T-helper 22 cell (primary cell): ENCODE data around the gene PIGK.

Experiments used
- DNase-seq: peaks from one replicate; pipeline ENCODE4 v3.0.0-alpha.2; 2020; ENCODE audit warnings: low read depth

PIGK gene

GRCh38 chr1:77096496-77097255, 122.6 kb downstream of the PIGK start:
- DNase-seq: no peak

- no peak for DNase-seq
Observed at GRCh38 chr1:77095236-77095635, 124.0 kb downstream of the PIGK start.

DNA sequence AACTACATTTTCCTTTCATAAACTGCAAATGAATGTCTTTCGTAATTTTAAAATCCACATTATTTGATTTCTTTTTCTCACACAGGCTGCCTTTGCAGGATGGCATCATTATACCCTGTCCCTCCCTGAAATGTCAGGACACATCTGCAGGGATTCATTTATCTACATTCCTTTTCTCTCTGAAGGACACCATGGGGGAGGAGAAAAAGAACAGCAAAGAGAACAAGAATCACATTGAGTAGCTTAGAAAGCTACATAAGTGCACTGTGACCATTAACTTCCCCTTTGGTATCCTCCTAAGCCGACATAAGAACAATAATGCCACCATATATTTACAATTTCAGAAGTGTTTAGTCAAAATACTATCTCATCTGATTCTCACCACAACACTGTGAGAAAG, 129.5 kb downstream of the PIGK start:
- DNase-seq: no peak

GRCh38 chr1:77085109-77085508, 134.1 kb downstream of the PIGK start:
- DNase-seq: no peak

DNA sequence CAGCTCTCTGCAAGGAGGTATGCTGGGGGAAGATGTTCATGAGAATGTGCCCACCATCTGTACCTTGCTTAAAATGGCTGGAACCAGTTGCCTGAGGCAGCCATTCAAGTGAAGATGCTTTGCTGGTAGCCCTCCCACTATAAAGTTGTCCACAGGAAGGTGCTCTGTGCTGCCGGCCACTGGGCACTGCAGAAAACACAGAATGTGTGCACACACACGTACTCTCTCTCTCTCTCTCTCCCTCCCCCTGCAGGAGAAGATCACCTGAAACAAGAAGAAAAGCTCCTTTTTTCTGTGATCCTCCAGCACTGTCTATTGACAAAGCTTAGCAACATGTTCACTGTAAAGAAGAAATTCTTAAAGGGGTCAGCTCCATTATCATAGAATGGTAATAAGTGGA, 134.8 kb downstream of the PIGK start:
- no peak for DNase-seq

DNA sequence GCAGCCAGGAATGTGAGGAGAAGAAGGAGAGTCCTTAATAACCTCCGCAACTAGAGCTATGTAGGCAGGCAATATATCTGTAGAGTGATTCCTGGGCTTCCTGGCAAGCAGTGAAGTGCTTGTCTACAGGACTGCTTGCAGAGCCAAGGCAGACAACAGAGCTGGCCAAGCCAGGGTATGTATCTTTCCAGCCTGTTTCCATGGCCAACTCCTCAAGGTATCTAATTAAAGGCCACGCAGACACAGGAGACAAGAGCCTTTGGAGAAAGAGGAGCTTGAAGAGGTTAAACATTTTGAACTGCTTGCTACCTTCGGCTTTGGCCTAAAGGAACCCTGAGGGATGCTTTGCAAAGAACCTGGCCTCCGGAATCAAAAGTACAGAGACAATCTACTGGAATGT, 137.4 kb downstream of the PIGK start:
- no peak for DNase-seq

- no peak for DNase-seq
Observed at GRCh38 chr1:77076759-77077158, 142.5 kb downstream of the PIGK start.

DNA sequence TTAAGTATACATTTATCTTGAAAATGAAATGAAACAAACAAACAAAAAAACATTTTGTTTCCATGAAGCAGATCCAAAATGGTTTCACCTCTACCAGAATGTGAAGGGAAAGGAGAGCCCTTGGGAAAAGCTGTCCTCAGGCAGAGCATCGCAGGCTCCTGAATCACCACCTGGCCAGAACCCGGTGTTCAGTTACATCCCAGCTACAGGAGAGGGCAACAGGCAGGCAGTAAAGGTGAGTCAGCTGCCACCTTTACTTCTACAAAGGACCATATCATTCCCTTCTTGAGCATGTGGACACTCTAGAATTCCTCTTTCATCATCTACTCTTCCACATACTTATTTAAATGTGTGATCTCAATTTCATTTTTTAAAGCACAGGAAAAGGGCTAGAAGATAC, 151.2 kb downstream of the PIGK start:
- DNase-seq: no peak

- DNase-seq: no peak
Observed at GRCh38 chr1:77065693-77066342, 153.4 kb downstream of the PIGK start.

DNA sequence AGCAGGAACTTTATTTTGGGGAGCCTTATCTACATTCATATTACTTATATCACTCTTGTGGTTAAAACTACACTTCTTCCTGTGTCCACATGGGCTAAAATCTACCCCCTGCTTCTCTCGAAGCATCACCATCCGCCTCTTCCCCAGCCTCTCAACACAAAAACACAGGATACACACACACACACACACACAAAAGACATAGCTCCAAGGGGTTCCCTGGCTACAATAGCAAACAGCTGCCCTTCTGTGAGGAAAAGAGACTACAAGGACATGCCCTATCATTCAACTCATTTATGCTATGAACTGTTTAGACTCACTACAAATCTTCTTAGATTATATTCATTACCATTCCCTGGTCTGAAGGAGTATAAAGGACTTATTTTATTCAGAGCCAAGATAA, 155.0 kb downstream of the PIGK start:
- DNase-seq: no peak

GRCh38 chr1:77063118-77063517, 156.1 kb downstream of the PIGK start:
- DNase-seq: no peak

GRCh38 chr1:77061162-77061561, 158.1 kb downstream of the PIGK start:
- DNase-seq: no peak

GRCh38 chr1:77060000-77060399, 159.2 kb downstream of the PIGK start:
- no peak for DNase-seq

DNA sequence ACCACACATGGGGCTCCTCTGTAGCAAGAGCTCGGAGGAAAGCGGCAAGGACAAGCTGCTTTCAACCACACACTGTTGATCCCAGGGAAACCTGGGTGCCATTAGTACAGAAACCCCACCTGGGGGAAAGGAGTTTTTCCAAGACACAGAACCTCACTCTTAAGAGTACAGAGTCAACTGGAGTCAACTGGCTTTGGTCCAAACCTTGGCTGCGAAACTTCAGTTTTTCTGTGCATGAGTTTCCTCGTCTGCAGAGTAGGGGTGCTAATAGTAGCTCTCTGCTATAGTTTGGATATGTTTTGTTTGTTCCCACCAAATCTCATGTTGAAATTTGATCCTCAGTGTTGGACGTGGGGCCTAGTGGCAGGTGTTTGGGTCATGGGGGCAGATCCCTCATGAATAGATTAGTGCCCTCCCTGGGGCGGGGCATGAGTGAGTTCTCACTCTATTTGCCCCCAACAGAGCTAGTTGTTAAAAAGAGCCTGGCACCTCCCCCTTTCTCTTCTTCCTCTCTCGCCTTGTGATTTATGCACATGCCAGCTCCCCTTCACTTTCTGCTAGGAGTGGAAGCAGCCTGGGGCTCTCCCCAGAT, 161.1 kb downstream of the PIGK start:
- DNase-seq: no peak

DNA sequence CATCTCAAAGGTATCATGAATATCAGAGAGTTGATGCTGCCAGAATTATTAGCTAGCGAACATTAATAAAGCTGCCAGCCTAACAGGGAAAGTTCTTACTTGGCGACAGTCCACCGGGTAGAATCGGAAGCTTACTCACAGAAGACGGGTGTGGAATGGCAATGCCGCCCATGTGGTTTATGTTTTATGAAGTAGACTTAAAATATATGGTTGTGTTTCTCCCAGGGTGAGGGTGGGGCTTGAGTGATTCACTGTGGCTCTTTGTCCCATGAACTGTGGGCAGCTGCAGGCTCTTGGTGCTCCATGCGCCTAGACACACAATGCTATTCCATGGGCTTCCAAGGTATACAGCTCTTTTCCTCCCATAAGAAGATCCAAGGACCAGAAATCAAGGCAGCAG, 162.7 kb downstream of the PIGK start:
- no peak for DNase-seq

DNA sequence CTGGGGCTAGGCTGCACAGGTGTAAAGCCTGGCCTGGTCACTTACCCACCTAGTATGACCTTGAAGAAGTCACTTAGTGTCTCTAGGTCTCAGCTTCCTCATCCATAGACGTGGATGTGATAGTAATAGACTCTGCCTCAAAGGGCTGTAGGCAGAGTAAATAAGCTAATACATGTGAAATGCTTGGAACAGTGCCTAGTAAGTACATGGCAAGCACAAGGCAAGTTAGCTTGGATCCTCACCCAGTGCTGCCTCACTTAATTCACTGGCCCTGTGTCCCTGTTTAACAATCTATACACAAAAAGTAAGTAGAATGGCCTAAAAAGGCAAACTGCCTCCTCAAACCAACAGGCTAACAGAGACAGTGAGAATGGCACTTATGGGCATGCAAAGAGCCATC, 167.8 kb downstream of the PIGK start:
- DNase-seq: no peak

- DNase-seq: no peak
Observed at GRCh38 chr1:77048615-77049005, 170.6 kb downstream of the PIGK start.

DNA sequence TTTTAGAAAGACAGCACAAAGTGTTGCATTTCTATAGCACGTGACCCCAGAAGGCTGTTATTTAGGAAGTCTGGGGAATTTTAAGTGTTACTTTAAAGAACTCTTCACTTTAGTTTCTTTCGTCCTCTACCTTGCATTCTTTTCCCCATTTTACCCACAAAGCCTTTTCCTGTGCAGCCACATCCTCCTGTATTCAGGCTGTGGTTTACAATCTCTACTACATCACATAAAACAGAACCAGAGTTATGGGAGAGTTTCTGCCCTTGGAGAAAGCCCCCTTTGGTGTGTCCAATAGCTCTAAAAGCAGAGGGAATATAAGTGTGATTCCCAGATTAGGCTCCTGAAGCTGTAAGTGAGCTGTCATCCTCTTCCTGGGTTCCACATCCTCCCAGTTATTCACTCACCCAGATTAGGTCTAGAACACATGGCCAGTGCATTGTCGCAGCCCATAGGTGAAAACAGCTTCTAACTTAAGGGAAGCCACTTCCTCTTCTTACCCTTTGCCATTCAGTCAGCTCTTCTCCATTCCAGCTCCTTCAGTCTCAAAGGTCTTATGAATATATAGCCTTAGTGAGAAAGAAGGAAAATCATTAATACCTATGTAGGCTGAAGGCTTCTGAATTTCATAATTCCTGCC, 171.1 kb downstream of the PIGK start:
- no peak for DNase-seq

DNA sequence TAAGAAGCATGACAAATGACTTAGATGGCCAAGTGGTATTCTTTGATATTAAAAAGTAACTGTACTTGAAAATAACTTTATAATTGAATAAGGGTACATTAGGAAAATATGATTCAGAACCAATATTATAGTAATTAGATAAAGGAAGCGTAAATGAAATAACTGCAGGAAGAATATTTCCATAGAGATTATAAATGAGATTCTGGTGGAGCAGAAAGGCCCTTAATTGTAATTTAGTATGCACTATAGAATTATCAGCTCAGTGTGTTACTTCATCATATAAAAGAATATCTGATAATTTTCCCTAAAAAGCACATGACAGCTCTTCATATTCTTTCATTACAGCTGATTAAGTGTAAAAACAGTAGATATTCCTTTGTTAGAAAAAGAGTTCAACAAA, 171.7 kb downstream of the PIGK start:
- no peak for DNase-seq

GRCh38 chr1:77044133-77044849, 174.9 kb downstream of the PIGK start:
- no peak for DNase-seq

GRCh38 chr1:77040826-77041225, 178.4 kb downstream of the PIGK start:
- DNase-seq: no peak

DNA sequence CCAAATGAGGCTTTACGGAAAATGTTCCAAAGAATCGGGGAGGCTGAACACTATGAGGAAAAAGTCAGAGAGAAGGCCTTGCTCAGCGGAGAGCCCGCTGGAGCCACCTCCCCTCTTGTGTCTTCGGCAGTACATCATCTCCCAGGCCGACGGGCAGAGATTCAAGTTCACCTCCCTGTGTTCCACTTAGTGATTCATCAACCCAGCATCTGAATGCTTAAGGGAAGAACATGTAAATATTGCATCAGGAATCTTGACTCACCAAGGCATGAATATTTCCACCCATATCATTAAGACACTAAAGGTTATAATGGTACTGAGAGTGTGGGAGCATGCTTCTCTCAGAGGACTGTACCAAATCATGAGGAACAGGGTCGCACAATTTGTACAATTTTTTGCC, 179.5 kb downstream of the PIGK start:
- no peak for DNase-seq
